SW 1271 (cell line): Measurements from ENCODE around the gene RAP1GAP.
"Not testable (repeated sequence)": the region's sequence is repeated elsewhere in the genome, so short reads cannot be mapped to it uniquely, and the experiment has no call there.

ENCODE experiments used
- DNase-seq, 2 experiments: peaks; one replicate each; lab custom pipeline; 2025; lab: John Stamatoyannopoulos, UW

Gene RAP1GAP

GRCh38 chr1:21644348-21644747 is 24.8 kb downstream of the RAP1GAP start:
- no peak for DNase-seq

- DNase-seq: no peak
Observed at GRCh38 chr1:21643624-21644023, 25.5 kb downstream of the RAP1GAP start.

GRCh38 chr1:21641967-21642739 is 27.0 kb downstream of the RAP1GAP start:
- DNase-seq: no peak

GRCh38 chr1:21641537-21641936 is 27.6 kb downstream of the RAP1GAP start:
- DNase-seq: no peak

- no peak for DNase-seq
Observed at GRCh38 chr1:21641076-21641475, 28.1 kb downstream of the RAP1GAP start.

GRCh38 chr1:21640653-21641052 is 28.5 kb downstream of the RAP1GAP start:
- no peak for DNase-seq

GRCh38 chr1:21639594-21640041 is 29.5 kb downstream of the RAP1GAP start:
- DNase-seq: no peak

GRCh38 chr1:21638531-21639341 is 30.4 kb downstream of the RAP1GAP start:
- DNase-seq: no peak

GRCh38 chr1:21637514-21637913 is 31.6 kb downstream of the RAP1GAP start:
- no peak for DNase-seq

- DNase-seq: no peak
Observed at GRCh38 chr1:21636029-21636428, 33.1 kb downstream of the RAP1GAP start.

- DNase-seq: no peak
Observed at GRCh38 chr1:21634806-21635535, 34.2 kb downstream of the RAP1GAP start.

- DNase-seq: no peak
Observed at GRCh38 chr1:21633992-21634805, 35.0 kb downstream of the RAP1GAP start.

- no peak for DNase-seq
Observed at GRCh38 chr1:21633141-21633755, 35.9 kb downstream of the RAP1GAP start.

- DNase-seq: no peak
Observed at GRCh38 chr1:21631944-21632887, 36.9 kb downstream of the RAP1GAP start.

GRCh38 chr1:21631590-21631943 is 37.6 kb downstream of the RAP1GAP start:
- DNase-seq: not testable (repeated sequence)

- no peak for DNase-seq
Observed at GRCh38 chr1:21630571-21631343, 38.4 kb downstream of the RAP1GAP start.

GRCh38 chr1:21629971-21630370 is 39.2 kb downstream of the RAP1GAP start:
- DNase-seq: no peak

- no peak for DNase-seq
Observed at GRCh38 chr1:21628798-21629393, 40.3 kb downstream of the RAP1GAP start.

GRCh38 chr1:21626921-21627339 is 42.2 kb downstream of the RAP1GAP start:
- DNase-seq: no peak
